Esophagus squamous epithelium (tissue), 5 donors: ENCODE results near the gene SSR4. TPM values are rescaled to one million over a fixed set of nuclear protein-coding genes. Genes with fewer than 3 reads are reported as not detected.

ENCODE experiments used
- DNase-seq: peaks from one replicate; lab custom pipeline; 2025; lab: John Stamatoyannopoulos, UW
- H3K27ac ChIP-seq, 4 donors: fragments of 200-600 bp; sonication (generic); one replicate each; pipeline ENCODE4 v1.5.1; 2016 to 2019; ENCODE audit warnings: mild to moderate bottlenecking in 1 of 4
- H3K27me3 ChIP-seq, 4 donors: fragments of 200-600 bp; sonication (generic); 1 replicate in 3 of 4; 2 replicates in 1 of 4; pipeline versions ENCODE4 v1.5.1 to v1.6.0; 2017 to 2021; ENCODE audit warnings: antibody characterized with exemption in 1 of 4
- H3K36me3 ChIP-seq, 3 donors: fragments of 200-600 bp; sonication (generic); one replicate each; pipeline ENCODE4 v1.5.1; 2016 to 2019
- H3K4me1 ChIP-seq, 3 donors: fragments of 200-600 bp; sonication (generic); one replicate each; pipeline ENCODE4 v1.5.1; 2017 to 2019
- H3K4me3 ChIP-seq, 4 donors: fragments of 200-600 bp; sonication (generic); 1 replicate in 3 of 4; 2 replicates in 1 of 4; pipeline ENCODE4 v1.5.1; 2016 to 2019; ENCODE audit warnings: mild to moderate bottlenecking in 2 of 4, moderate library complexity in 1 of 4
- H3K9me3 ChIP-seq, 3 donors: fragments of 200-600 bp; sonication (generic); one replicate each; pipeline ENCODE4 v1.5.1; 2016 to 2019
- POLR2A ChIP-seq, 4 donors: fragments of 450-650 bp; IDR thresholded peaks; one replicate each; pipeline ENCODE4 v1.6.1; 2017; ENCODE audit warnings: antibody characterized with exemption in 4 of 4, mild to moderate bottlenecking in 4 of 4, moderate library complexity in 3 of 4
- WGBS, 2 donors: methylation state at CpG; one replicate each; pipeline ENCODE4 v1.1.5; 2018; 5-methylcytosine and 5-hydroxymethylcytosine counted together
- intact Hi-C: fragments of 100-400 bp; cut with DNase I; formaldehyde crosslinking; loops from one replicate; pipeline ENCODE4 v1.15.0; 2022
- total RNA-seq, 4 donors: library from RNA; depleted of rRNA; stranded (reverse); fragments of >200 nt; gene quantifications; one replicate each; pipeline ENCODE4 v1.1.0, GENCODE V29; 2016
- TF ChIP-seq, protein P1 (sequence below), 6 experiments: fragments of 450-650 bp in 4 of 6; fragments of 200-600 bp in 2 of 6; sonication (generic) in 2 of 6; IDR thresholded peaks; one replicate each; pipeline ENCODE4 v1.5.1; 2016 to 2019; ENCODE audit warnings: antibody characterized with exemption in 6 of 6, mild to moderate bottlenecking in 4 of 6, moderate library complexity in 4 of 6
- donor health status: DM: yes; HTN: yes; CAD: no.

SSR4 gene
- total RNA-seq, 4 donors from 2014 or later = 131 to 257 (median 159) TPM

DNA sequence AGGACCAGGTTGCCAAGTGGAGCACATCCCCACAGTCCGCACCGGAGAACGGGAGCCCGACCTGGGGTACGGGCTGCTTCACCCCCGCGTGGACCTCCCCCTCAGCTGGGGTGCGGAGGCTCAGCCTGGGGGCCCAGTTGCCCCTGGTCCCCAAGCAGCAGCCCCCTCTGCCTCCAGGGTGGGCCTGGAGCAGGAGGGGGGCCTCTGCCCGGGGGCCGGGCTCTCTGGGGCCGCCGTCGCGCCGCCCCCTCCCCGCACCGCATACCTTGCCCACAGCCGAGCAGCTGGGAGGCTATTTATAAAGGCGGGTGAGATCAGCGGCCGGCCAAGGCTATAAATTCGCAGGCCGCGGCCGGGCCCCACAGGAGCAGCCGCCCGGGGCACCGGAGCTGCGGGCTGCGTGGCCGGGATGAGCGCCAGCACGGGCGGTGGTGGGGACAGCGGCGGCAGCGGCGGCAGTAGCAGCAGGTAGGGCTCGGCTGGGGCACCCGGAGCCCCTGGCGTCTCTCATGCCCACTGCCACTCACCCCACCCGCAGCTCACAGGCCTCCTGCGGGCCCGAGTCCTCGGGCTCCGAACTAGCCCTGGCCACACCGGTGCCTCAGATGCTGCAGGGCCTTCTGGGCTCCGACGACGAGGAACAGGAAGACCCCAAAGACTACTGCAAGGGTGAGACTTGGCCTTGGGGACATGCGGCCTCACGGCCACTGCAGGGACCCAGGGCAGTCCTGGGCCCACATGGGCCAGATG is 13.6 kb upstream of the SSR4 start, which contains the start of gene SRPK3:
Gene SRPK3, plus strand, starts transcription at position 364 of the 750 bp plus-strand sequence. Its CDS starts 46 bp downstream, at position 410.
- Histone ChIP-seq H3K9me3 (no peaks in the 10 kb centered on the region), H3K4me1 (peaks cover 5 to 37% (median 7%) of the 10 kb centered on the region in 3 donors), H3K27ac (peak within 1 kb of the TSS in 3 of 4 donors; percentile 8 to 48 (median 47)), H3K36me3 (peaks cover 0 to 19% (median 0%) of the 10 kb centered on the region in 3 donors), H3K4me3 (no peak within 1 kb of the TSS), H3K27me3 (no peaks in the 10 kb centered on the region)
- TF ChIP-seq POLR2A (IDR thresholded peaks at IDR 0.05) = no peak
- TF ChIP-seq, protein P1, sequence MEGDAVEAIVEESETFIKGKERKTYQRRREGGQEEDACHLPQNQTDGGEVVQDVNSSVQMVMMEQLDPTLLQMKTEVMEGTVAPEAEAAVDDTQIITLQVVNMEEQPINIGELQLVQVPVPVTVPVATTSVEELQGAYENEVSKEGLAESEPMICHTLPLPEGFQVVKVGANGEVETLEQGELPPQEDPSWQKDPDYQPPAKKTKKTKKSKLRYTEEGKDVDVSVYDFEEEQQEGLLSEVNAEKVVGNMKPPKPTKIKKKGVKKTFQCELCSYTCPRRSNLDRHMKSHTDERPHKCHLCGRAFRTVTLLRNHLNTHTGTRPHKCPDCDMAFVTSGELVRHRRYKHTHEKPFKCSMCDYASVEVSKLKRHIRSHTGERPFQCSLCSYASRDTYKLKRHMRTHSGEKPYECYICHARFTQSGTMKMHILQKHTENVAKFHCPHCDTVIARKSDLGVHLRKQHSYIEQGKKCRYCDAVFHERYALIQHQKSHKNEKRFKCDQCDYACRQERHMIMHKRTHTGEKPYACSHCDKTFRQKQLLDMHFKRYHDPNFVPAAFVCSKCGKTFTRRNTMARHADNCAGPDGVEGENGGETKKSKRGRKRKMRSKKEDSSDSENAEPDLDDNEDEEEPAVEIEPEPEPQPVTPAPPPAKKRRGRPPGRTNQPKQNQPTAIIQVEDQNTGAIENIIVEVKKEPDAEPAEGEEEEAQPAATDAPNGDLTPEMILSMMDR (IDR thresholded peaks at IDR 0.05) = no peak
- WGBS, 2 donors = 100% methylated on average over 2 of the region's 52 CpGs; no CpG with 5 or more reads in 1 of the 2 donors
- intact Hi-C loops = no loop called here
- DNase-seq = no peak

DNA sequence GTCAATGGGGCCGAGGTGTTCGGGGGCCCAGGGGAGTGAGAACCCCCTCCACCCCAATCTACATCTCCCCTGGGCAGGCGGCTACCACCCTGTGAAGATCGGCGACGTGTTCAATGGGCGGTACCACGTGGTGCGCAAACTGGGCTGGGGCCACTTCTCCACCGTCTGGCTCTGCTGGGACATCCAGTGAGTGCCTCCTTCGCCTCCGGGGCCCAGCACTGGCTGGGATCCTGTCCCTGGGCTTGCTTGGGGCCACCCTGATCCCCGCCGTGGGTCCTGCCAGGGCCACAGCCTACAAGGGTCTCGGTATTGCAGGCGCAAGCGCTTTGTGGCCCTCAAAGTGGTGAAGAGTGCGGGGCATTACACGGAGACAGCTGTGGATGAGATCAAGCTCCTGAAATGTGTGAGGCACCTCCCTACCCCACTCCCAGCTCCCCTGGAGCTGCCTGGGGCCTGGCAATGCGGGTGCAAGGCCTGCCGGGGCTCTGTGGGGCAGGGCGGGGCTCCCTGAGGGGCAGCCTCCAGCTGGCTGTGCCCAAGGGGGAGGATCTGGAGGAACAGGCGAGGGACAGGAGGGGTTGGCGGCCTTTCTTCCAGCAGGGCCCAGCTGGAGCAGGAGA is 12.9 kb upstream of the SSR4 start:
- Histone ChIP-seq H3K36me3 (peaks cover 0 to 26% (median 0%) of the 10 kb centered on the region in 3 donors), H3K27ac (peak overlapping the region in 3 of 4 donors; percentile 8 to 48 (median 28)), H3K27me3 (no peaks in the 10 kb centered on the region), H3K4me3 (no peak overlapping the region), H3K4me1 (peaks cover 5 to 37% (median 7%) of the 10 kb centered on the region in 3 donors), H3K9me3 (no peaks in the 10 kb centered on the region)
- 60% methylated on average over 1 of the region's 24 CpGs; no CpG with 5 or more reads in 1 of the 2 donors for WGBS, 2 donors
- TF ChIP-seq POLR2A (IDR thresholded peaks at IDR 0.05) = no peak
- TF ChIP-seq, protein P1 (IDR thresholded peaks at IDR 0.05) = no peak
- intact Hi-C loops = no loop called here
- DNase-seq = no peak

DNA sequence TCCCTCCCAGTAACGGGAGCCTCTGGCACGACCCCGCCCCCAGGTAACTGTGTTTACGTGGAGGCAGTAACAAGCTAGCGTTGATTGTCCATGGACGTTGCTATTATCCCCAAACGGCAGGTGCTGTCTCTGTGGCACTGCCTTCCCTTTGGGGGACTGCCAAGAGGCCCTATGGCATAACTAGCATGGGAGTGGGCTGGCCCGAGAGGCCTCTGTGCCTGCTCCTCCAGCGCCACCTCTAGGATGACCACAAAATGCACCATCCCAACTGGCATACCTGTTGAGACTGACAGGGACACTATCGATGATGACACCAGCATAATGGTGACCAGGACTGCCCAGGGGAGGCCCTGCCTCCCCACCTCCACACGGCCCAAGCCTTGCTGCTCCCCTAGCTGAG is 12.2 kb upstream of the SSR4 start:
- WGBS, 2 donors = 0 to 80% methylated on average over 1 of the region's 11 CpGs
- no peak for DNase-seq
- no peaks in the 10 kb centered on the region for H3K27me3 ChIP-seq
- intact Hi-C loops = no loop called here
- no peak for TF ChIP-seq POLR2A (IDR thresholded peaks at IDR 0.05)
- TF ChIP-seq, protein P1 (IDR thresholded peaks at IDR 0.05) = no peak
- peaks cover 5 to 37% (median 7%) of the 10 kb centered on the region in 3 donors for H3K4me1 ChIP-seq
- H3K36me3 ChIP-seq = peaks cover 2 to 34% (median 3%) of the 10 kb centered on the region in 3 donors
- no peak overlapping the region for H3K4me3 ChIP-seq
- H3K27ac ChIP-seq = no peak overlapping the region
- no peaks in the 10 kb centered on the region for H3K9me3 ChIP-seq

DNA sequence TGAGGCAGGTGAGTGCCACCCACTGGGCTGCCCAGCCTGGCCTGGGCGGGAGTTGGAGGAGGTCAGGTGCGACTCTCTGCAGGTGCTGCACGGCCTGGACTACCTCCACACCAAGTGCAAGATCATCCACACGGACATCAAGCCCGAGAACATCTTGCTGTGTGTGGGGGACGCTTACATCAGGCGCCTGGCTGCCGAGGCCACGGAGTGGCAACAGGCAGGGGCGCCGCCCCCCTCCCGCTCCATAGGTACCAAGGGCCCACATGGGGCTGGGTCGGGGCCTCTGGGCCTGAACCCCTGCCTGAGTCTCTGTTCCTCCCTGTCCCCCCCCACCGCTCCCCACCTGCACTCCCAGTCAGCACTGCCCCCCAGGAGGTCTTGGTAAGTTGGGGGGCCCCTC is 11.6 kb upstream of the SSR4 start:
- H3K27me3 ChIP-seq = no peaks in the 10 kb centered on the region
- intact Hi-C loops = no loop called here
- H3K9me3 ChIP-seq = no peaks in the 10 kb centered on the region
- H3K36me3 ChIP-seq = peaks cover 5 to 40% (median 5%) of the 10 kb centered on the region in 3 donors
- TF ChIP-seq POLR2A (IDR thresholded peaks at IDR 0.05) = no peak
- TF ChIP-seq, protein P1 (IDR thresholded peaks at IDR 0.05) = no peak
- H3K4me1 ChIP-seq = peaks cover 5 to 37% (median 7%) of the 10 kb centered on the region in 3 donors
- H3K4me3 ChIP-seq = no peak overlapping the region
- no peak overlapping the region for H3K27ac ChIP-seq
- DNase-seq = no peak
- WGBS, 2 donors = 79% methylated on average over 5 of the region's 14 CpGs; no CpG with 5 or more reads in 1 of the 2 donors
